GM10266 (cell line): ENCODE measurements around the gene DNAH11.

Source experiments
- DNase-seq: peaks from one replicate; pipeline ENCODE4 v3.0.0; 2012; ENCODE audit errors: extremely low spot score
- CTCF ChIP-seq: IDR thresholded peaks from 2 replicates; pipeline ENCODE4 v1.5.1; 2012; ENCODE audit warnings: mild to moderate bottlenecking, low read depth; ENCODE audit not compliant: control insufficient read depth, insufficient read depth; ENCODE audit errors: missing control alignments

Gene DNAH11

GRCh38 chr7:21538936-21539495 is 3.8 kb upstream of the DNAH11 start:
- no peak for TF ChIP-seq CTCF
- no peak for DNase-seq

GRCh38 chr7:21543528-21544302 is 876 bp downstream of the DNAH11 start:
- no peak for TF ChIP-seq CTCF
- DNase-seq: peak; percentile 38

GRCh38 chr7:21544303-21544656 is 1.4 kb downstream of the DNAH11 start:
- no peak for DNase-seq
- no peak for TF ChIP-seq CTCF

- no peak for TF ChIP-seq CTCF
- no peak for DNase-seq
Measured at GRCh38 chr7:21544715-21545114, 1.9 kb downstream of the DNAH11 start.

GRCh38 chr7:21547501-21547900 is 4.7 kb downstream of the DNAH11 start:
- TF ChIP-seq CTCF: no peak
- DNase-seq: no peak

GRCh38 chr7:21548491-21548890 is 5.7 kb downstream of the DNAH11 start:
- no peak for DNase-seq
- no peak for TF ChIP-seq CTCF

GRCh38 chr7:21550076-21550475 is 7.2 kb downstream of the DNAH11 start:
- no peak for TF ChIP-seq CTCF
- no peak for DNase-seq
